Measurements from ENCODE around the gene LAMA5. TPM values are rescaled to one million over a fixed set of nuclear protein-coding genes. Genes with fewer than 3 reads are reported as not detected.

LAMA5 gene
- total RNA-seq, 1 experiment from 2014 or later, result 1,050 TPM

- H3K4me3 Mint-ChIP-seq (ENCODE audit: unreplicated experiment), result no peak overlapping the region
- peaks cover 100% of the 10 kb centered on the region for H3K36me3 Mint-ChIP-seq (ENCODE audit: insufficient read depth, unreplicated experiment)
- H3K4me1 Mint-ChIP-seq (ENCODE audit: low read depth, unreplicated experiment), result no peaks in the 10 kb centered on the region
- no peaks in the 10 kb centered on the region for H3K27me3 Mint-ChIP-seq (ENCODE audit: insufficient read depth, unreplicated experiment)
- Histone ChIP-seq H3K27me3 (replicated peaks; ENCODE audit: control insufficient read depth, insufficient read depth, low read length) (no peaks in the 10 kb centered on the region), H3K36me3 (ENCODE audit: control insufficient read depth, insufficient read depth, low read length) (peaks cover 48% of the 10 kb centered on the region), H3K9me3 (peaks cover 16% of the 10 kb centered on the region), H3K4me1 (no peaks in the 10 kb centered on the region), H3K4me3 (ENCODE audit: low read depth, low read length) (no peak overlapping the region)
- CTCF ChIA-PET, result interaction anchor here (2.2 kb wide), 1 partner anchor 59 kb away, joined by 8 read pairs; no protein-coding TSS in a partner anchor
- H3K9me3 Mint-ChIP-seq (ENCODE audit: unreplicated experiment), result no peaks in the 10 kb centered on the region
- intact Hi-C loops (cut with micrococcal nuclease; ENCODE audit: unreplicated experiment), result no loop called here
- POLR2A ChIA-PET, result no interaction called here
- no TSS peak for BruUV-seq (replicated peaks)
- H3K27ac Mint-ChIP-seq (ENCODE audit: unreplicated experiment), result no peak overlapping the region
- TF ChIP-seq CTCF (IDR thresholded peaks at IDR 0.05; ENCODE audit: insufficient read depth in 1 of 2, low read depth in 1 of 2, low read length in 1 of 2, severe bottlenecking in 1 of 2, unreplicated experiment in 1 of 2), result no peak
- DNase-seq, result no peak
Observed at GRCh38 chr20:62323146-62323979, 43.7 kb downstream of the LAMA5 start.

- Histone ChIP-seq H3K36me3 (ENCODE audit: control insufficient read depth, insufficient read depth, low read length) (peaks cover 50% of the 10 kb centered on the region), H3K4me3 (ENCODE audit: low read depth, low read length) (no peak overlapping the region), H3K9me3 (peaks cover 17% of the 10 kb centered on the region), H3K4me1 (no peaks in the 10 kb centered on the region), H3K27me3 (replicated peaks; ENCODE audit: control insufficient read depth, insufficient read depth, low read length) (no peaks in the 10 kb centered on the region)
- BruUV-seq (replicated peaks), result no TSS peak
- H3K4me3 Mint-ChIP-seq (ENCODE audit: unreplicated experiment), result no peak overlapping the region
- no peaks in the 10 kb centered on the region for H3K4me1 Mint-ChIP-seq (ENCODE audit: low read depth, unreplicated experiment)
- ChIA-PET POLR2A (no interaction called here), CTCF (no interaction called here)
- no peak overlapping the region for H3K27ac Mint-ChIP-seq (ENCODE audit: unreplicated experiment)
- intact Hi-C loops (cut with micrococcal nuclease; ENCODE audit: unreplicated experiment), result no loop called here
- TF ChIP-seq CTCF (IDR thresholded peaks at IDR 0.05; ENCODE audit: insufficient read depth in 1 of 2, low read depth in 1 of 2, low read length in 1 of 2, severe bottlenecking in 1 of 2, unreplicated experiment in 1 of 2), result no peak
- no peak for DNase-seq
- peaks cover 100% of the 10 kb centered on the region for H3K36me3 Mint-ChIP-seq (ENCODE audit: insufficient read depth, unreplicated experiment)
- H3K27me3 Mint-ChIP-seq (ENCODE audit: insufficient read depth, unreplicated experiment), result no peaks in the 10 kb centered on the region
- H3K9me3 Mint-ChIP-seq (ENCODE audit: unreplicated experiment), result no peaks in the 10 kb centered on the region
Observed at GRCh38 chr20:62322492-62323041, 44.5 kb downstream of the LAMA5 start.

GRCh38 chr20:62321975-62322374, 45.1 kb downstream of the LAMA5 start:
- H3K4me1 ChIP-seq, result no peaks in the 10 kb centered on the region
- H3K27me3 ChIP-seq (replicated peaks; ENCODE audit: control insufficient read depth, insufficient read depth, low read length), result no peaks in the 10 kb centered on the region
- BruUV-seq (replicated peaks), result no TSS peak
- H3K36me3 ChIP-seq (ENCODE audit: control insufficient read depth, insufficient read depth, low read length), result peaks cover 50% of the 10 kb centered on the region
- H3K9me3 ChIP-seq, result peaks cover 17% of the 10 kb centered on the region
- Mint-ChIP-seq H3K27ac (ENCODE audit: unreplicated experiment) (no peak overlapping the region), H3K9me3 (ENCODE audit: unreplicated experiment) (no peaks in the 10 kb centered on the region), H3K27me3 (ENCODE audit: insufficient read depth, unreplicated experiment) (no peaks in the 10 kb centered on the region), H3K36me3 (ENCODE audit: insufficient read depth, unreplicated experiment) (peaks cover 100% of the 10 kb centered on the region), H3K4me1 (ENCODE audit: low read depth, unreplicated experiment) (no peaks in the 10 kb centered on the region), H3K4me3 (ENCODE audit: unreplicated experiment) (no peak overlapping the region)
- DNase-seq, result no peak
- POLR2A ChIA-PET, result no interaction called here
- intact Hi-C loops (cut with micrococcal nuclease; ENCODE audit: unreplicated experiment), result loop anchor here (2.0 kb wide), 1 partner anchor 19 kb away; the partner anchor contains the start of gene ADRM1
- H3K4me3 ChIP-seq (ENCODE audit: low read depth, low read length), result no peak overlapping the region
- TF ChIP-seq CTCF (IDR thresholded peaks at IDR 0.05; ENCODE audit: insufficient read depth in 1 of 2, low read depth in 1 of 2, low read length in 1 of 2, severe bottlenecking in 1 of 2, unreplicated experiment in 1 of 2), result no peak
- CTCF ChIA-PET, result no interaction called here

Data from Caco-2 (cell line).